Loucy (cell line): ENCODE results near the gene CPZ.

Experiments
- H2AFZ ChIP-seq: fragments of 200-600 bp; sonication (generic); 2 replicates; pipeline ENCODE4 v1.6.0; 2016; ENCODE audit warnings: antibody characterized with exemption, mild to moderate bottlenecking, low read length, moderate library complexity
- H3F3A ChIP-seq: fragments of 200-600 bp; 2 replicates; pipeline ENCODE4 v1.6.0; 2016; ENCODE audit warnings: antibody characterized with exemption, low read depth, mild to moderate bottlenecking
- H3K27me3 ChIP-seq: fragments of 200-600 bp; sonication (generic); 2 replicates; pipeline ENCODE4 v1.6.1; 2014; ENCODE audit warnings: low read length, mild to moderate bottlenecking; ENCODE audit not compliant: insufficient read depth, poor library complexity, severe bottlenecking
- H3K36me3 ChIP-seq: fragments of 200-600 bp; sonication (generic); 2 replicates; pipeline ENCODE4 v1.6.1; 2016; ENCODE audit warnings: low read length; ENCODE audit not compliant: insufficient read depth
- H3K4me1 ChIP-seq: fragments of 200-600 bp; sonication (generic); 2 replicates; pipeline ENCODE4 v1.5.1; 2014; ENCODE audit warnings: low read length, mild to moderate bottlenecking; ENCODE audit not compliant: insufficient read depth, poor library complexity, severe bottlenecking
- H3K4me2 ChIP-seq: fragments of 200-600 bp; sonication (generic); 2 replicates; pipeline ENCODE4 v1.6.0; 2014; ENCODE audit warnings: antibody characterized with exemption, low read length, low read depth, mild to moderate bottlenecking; ENCODE audit not compliant: poor library complexity, severe bottlenecking
- H3K4me3 ChIP-seq: fragments of 200-600 bp; sonication (generic); 2 replicates; pipeline ENCODE4 v1.5.1; 2014; ENCODE audit warnings: low read length, mild to moderate bottlenecking, mixed read lengths; ENCODE audit not compliant: poor library complexity, severe bottlenecking
- H3K79me2 ChIP-seq: fragments of 200-600 bp; sonication (generic); 2 replicates; pipeline ENCODE4 v1.6.1; 2014; ENCODE audit warnings: low read length; ENCODE audit not compliant: insufficient read depth
- H3K9ac ChIP-seq: fragments of 200-600 bp; sonication (generic); 2 replicates; pipeline ENCODE4 v1.6.0; 2014; ENCODE audit warnings: mild to moderate bottlenecking, low read depth, low read length, moderate library complexity; ENCODE audit not compliant: poor library complexity, severe bottlenecking
- H3K9me2 ChIP-seq: fragments of 200-600 bp; sonication (generic); replicated peaks from 2 replicates; pipeline ENCODE4 v1.6.1; 2016; ENCODE audit warnings: low read depth, low read length, mixed read lengths
- H3K9me3 ChIP-seq: fragments of 200-600 bp; sonication (generic); 2 replicates; pipeline ENCODE4 v1.6.1; 2014; ENCODE audit warnings: mild to moderate bottlenecking, antibody characterized with exemption, low read length, low read depth; ENCODE audit not compliant: insufficient read depth
- H4K20me1 ChIP-seq: fragments of 200-600 bp; sonication (generic); 2 replicates; pipeline ENCODE4 v1.6.0; 2014; ENCODE audit warnings: antibody characterized with exemption, low read length, mild to moderate bottlenecking; ENCODE audit not compliant: insufficient read depth, poor library complexity, severe bottlenecking
- CTCF ChIP-seq: fragments of 200-600 bp; sonication (generic); conservative IDR thresholded peaks from 2 replicates; pipeline ENCODE4 v1.5.1; 2014; ENCODE audit warnings: mild to moderate bottlenecking, antibody characterized with exemption, low read length
- EZH2phosphoT487 ChIP-seq: fragments of 200-600 bp; IDR thresholded peaks from 2 replicates; pipeline ENCODE4 v1.6.1; 2018; ENCODE audit warnings: antibody characterized with exemption, mild to moderate bottlenecking, moderate library complexity, borderline replicate concordance

CPZ gene

DNA sequence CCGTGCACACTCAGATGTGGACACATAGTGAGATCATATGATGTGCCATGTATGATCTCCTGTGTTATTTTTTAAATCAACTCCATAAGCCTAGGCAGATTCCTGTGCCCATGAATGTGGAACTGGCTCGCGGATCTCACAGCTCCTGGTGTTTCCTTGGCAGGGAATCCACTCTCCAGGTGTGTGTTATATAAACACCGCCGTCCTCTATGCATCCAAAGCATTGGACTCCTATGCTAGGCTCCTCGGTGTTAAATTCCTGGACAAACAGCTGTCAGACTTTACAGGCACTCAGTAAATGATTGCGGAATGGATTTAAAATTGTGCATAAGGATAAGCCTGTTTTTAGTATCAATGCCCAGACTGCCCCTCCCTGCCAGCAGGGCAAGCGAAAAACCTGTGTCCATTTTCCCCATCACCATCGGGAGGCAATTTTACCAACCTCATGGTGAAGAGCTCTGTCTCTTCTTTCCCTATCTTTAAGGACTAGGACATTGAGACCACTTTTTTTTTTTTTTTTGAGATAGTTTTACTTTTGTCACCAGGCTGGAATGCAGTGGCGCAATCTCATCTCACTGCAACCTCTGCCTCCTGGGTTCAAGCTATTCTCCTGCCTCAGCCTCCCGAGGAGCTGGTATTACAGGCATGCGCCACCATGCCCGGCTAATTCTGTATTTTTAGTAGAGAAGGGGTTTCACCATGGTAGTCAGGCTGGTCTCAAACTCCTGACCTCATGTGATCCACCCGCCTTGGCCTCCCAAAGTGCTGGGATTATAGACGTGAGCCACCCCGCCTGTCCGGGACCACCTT, 36.0 kb upstream of the CPZ start:
- Histone ChIP-seq H3F3A (no peaks in the 10 kb centered on the region), H3K4me1 (no peaks in the 10 kb centered on the region), H3K27me3 (no peaks in the 10 kb centered on the region), H3K9me3 (peaks cover 9% of the 10 kb centered on the region; the same call in 1 of the 2 replicates), H3K79me2 (no peaks in the 10 kb centered on the region), H2AFZ (no peak overlapping the region), H4K20me1 (no peaks in the 10 kb centered on the region), H3K4me3 (no peak overlapping the region), H3K4me2 (no peak overlapping the region), H3K9me2 (no peaks in the 10 kb centered on the region), H3K9ac (no peak overlapping the region), H3K36me3 (no peaks in the 10 kb centered on the region)
- TF ChIP-seq CTCF: no peak
- no peak for TF ChIP-seq EZH2phosphoT487

DNA sequence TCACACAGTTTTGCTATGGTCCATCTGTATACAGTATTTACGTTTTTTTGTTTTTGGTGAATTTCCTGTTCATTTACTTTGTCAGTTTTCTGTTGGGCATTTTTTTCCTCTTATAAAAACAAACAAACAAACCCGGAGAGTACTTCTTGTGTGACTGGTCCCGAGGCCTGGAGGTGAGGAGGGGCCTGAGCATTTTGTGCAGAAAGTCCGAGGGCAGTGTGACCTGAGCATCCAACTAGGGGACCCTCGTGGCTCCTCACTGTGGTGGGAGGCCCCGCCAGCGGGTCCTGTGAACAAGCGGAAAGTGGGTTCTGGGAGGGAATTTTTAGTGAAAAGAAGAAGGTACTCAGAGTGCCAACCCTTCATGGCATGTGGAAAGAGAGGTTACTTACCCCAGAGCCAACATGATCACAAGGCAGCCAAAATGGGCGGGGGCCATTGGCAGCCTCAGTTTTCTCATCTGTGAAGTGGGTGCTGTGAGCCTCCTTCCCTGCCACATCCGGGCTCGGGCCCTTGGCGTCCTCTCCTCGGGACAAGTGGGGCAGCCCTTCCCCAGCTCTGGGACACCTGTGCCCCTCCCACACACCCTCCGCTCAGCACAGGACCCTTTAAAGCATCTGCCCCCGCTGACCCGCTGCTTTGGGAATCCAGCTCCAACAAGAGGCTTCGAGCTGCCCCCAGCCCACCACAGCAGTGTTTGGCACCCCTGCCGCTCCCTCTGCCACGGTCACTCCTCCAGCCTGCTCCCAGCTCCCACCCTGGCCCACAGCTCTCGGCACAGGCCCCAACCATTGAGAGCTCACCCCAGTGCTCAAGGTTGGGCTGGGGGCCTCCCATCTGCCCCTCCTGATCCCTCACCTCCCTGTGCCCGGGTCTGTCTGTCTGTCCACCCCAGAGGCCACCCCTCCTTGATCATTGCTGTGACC, 35.2 kb upstream of the CPZ start:
- H3K79me2 ChIP-seq: no peaks in the 10 kb centered on the region
- no peaks in the 10 kb centered on the region for H3K9me2 ChIP-seq
- no peak overlapping the region for H3K9ac ChIP-seq
- TF ChIP-seq CTCF (no peak), EZH2phosphoT487 (no peak)
- H3K9me3 ChIP-seq: peaks cover 7% of the 10 kb centered on the region; the same call in 1 of the 2 replicates
- no peaks in the 10 kb centered on the region for H3K27me3 ChIP-seq
- no peaks in the 10 kb centered on the region for H3K4me1 ChIP-seq
- H3K36me3 ChIP-seq: no peaks in the 10 kb centered on the region
- no peaks in the 10 kb centered on the region for H3F3A ChIP-seq
- H3K4me2 ChIP-seq: no peak overlapping the region
- no peaks in the 10 kb centered on the region for H4K20me1 ChIP-seq
- H2AFZ ChIP-seq: no peak overlapping the region
- H3K4me3 ChIP-seq: no peak overlapping the region

DNA sequence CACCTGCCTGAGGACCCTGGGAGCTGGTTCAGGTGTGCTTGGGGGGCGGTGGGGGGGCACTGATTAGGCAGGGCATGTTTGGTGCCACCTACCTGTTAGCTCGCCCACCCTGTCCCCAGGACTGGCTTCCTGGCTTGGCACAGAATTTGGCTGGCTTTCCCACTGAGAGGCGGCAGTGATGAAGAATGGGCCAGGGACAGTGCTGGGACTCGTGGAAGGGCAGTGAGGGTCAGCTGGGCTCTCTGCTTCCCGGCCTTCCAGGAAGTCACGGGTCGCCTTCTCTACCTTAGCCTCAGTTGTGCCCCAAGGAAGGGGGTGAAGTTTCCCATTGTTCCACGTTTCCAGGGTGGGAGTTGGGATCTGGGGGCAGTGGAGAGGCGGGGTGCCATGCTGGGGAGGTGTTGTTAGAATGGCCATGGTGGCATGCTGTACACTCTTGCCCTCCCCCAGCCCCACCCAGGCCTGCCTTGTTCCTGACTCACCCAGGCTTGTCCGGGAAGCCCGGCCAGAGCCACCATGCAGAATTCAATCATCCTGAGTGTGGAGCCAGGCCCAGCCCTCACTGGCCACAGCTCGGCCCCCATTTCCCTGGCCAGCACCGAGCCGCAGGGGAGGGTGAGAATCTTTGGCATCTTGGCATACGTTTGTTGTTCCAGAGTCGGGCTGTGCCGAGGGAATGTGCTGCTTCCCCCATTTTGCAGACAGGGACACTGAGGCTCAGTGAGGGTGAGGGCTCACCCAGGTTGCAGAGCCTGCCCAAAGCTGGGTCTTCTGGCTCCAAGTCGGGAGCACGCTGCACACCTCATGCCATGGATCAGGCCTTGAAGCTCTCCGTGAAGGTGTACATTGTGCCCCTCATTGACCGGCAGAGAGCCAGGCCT, 34.2 kb upstream of the CPZ start:
- no peak overlapping the region for H3K4me3 ChIP-seq
- no peaks in the 10 kb centered on the region for H3K79me2 ChIP-seq
- H3K9me3 ChIP-seq: peaks cover 7% of the 10 kb centered on the region; the same call in 1 of the 2 replicates
- H4K20me1 ChIP-seq: no peaks in the 10 kb centered on the region
- no peaks in the 10 kb centered on the region for H3F3A ChIP-seq
- H2AFZ ChIP-seq: no peak overlapping the region
- no peaks in the 10 kb centered on the region for H3K27me3 ChIP-seq
- no peaks in the 10 kb centered on the region for H3K36me3 ChIP-seq
- H3K4me2 ChIP-seq: no peak overlapping the region
- H3K9me2 ChIP-seq: no peaks in the 10 kb centered on the region
- no peaks in the 10 kb centered on the region for H3K4me1 ChIP-seq
- H3K9ac ChIP-seq: no peak overlapping the region
- TF ChIP-seq EZH2phosphoT487 (no peak), CTCF (no peak)
